PC-9 (cell line): ENCODE results near the gene BSND.
A peak's percentile ranks its signal among the peaks of the same experiment; 100 is the strongest.

ENCODE experiments used
- CTCF ChIP-seq: fragments of 200-600 bp; sonication (generic); conservative IDR thresholded peaks from 2 replicates; pipeline ENCODE4 v1.6.1; 2017; ENCODE audit warnings: mixed run types, antibody characterized with exemption, mild to moderate bottlenecking, moderate library complexity
- EZH2 ChIP-seq: fragments of 200-600 bp; sonication (generic); IDR thresholded peaks from 2 replicates; pipeline ENCODE4 v1.8.0; 2017; ENCODE audit warnings: antibody characterized with exemption, low read depth

- TF ChIP-seq CTCF (peak; percentile 93), EZH2 (no peak)
These were observed 23.3 kb downstream of the BSND start for GRCh38 chr1:55021942-55022546.
